ENCODE measurements around the gene FSD1L.
A peak's percentile ranks its signal among the peaks of the same experiment; 100 is the strongest.

Gene FSD1L

DNA sequence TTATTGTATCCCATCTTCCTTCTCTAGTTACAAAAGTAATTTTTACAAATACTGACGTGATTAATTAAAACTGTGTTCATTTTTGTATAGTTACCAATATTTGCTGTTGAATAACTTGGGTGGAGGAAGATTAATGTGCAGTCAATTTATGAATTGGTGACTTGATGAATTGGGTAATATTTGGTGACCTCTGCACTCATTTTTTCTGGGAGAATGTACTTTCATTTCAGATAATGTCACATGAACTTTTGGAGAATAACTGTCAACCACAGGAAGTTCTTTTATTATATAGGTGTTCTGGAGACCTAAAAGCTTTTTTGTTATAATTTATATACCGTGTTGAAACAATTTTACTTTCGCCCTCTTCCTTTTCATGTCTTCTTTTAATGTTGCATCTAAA is 83.7 kb downstream of the FSD1L start:
- Histone ChIP-seq H2AFZ (ENCODE audit: low read depth, low read length, severe bottlenecking) (no peak overlapping the region), H3K36me3 (ENCODE audit: low read length) (no peaks in the 10 kb centered on the region), H3F3A (ENCODE audit: insufficient read depth) (no peaks in the 10 kb centered on the region), H3K27me3 (ENCODE audit: low read length) (no peaks in the 10 kb centered on the region), H3K9me2 (replicated peaks; ENCODE audit: insufficient read depth, low read length) (no peaks in the 10 kb centered on the region), H3K79me2 (ENCODE audit: insufficient read depth, low read length) (no peaks in the 10 kb centered on the region), H4K20me1 (ENCODE audit: low read depth, low read length) (no peaks in the 10 kb centered on the region), H3K27ac (ENCODE audit: low read depth, low read length) (no peak overlapping the region), H3K4me3 (ENCODE audit: insufficient read depth, low read length, poor library complexity, severe bottlenecking) (no peak overlapping the region), H3K9me3 (ENCODE audit: insufficient read depth, low read length) (no peaks in the 10 kb centered on the region), H3K4me2 (ENCODE audit: low read depth, low read length, poor library complexity, severe bottlenecking) (no peak overlapping the region), H3K9ac (ENCODE audit: low read length) (no peak overlapping the region)
- no peak for TF ChIP-seq EZH2phosphoT487 (conservative IDR thresholded peaks at IDR 0.05; ENCODE audit: low read length)
- TF ChIP-seq, protein P1, sequence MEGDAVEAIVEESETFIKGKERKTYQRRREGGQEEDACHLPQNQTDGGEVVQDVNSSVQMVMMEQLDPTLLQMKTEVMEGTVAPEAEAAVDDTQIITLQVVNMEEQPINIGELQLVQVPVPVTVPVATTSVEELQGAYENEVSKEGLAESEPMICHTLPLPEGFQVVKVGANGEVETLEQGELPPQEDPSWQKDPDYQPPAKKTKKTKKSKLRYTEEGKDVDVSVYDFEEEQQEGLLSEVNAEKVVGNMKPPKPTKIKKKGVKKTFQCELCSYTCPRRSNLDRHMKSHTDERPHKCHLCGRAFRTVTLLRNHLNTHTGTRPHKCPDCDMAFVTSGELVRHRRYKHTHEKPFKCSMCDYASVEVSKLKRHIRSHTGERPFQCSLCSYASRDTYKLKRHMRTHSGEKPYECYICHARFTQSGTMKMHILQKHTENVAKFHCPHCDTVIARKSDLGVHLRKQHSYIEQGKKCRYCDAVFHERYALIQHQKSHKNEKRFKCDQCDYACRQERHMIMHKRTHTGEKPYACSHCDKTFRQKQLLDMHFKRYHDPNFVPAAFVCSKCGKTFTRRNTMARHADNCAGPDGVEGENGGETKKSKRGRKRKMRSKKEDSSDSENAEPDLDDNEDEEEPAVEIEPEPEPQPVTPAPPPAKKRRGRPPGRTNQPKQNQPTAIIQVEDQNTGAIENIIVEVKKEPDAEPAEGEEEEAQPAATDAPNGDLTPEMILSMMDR (IDR thresholded peaks at IDR 0.05; ENCODE audit: insufficient read depth, low read length, poor library complexity, severe bottlenecking): no peak

DNA sequence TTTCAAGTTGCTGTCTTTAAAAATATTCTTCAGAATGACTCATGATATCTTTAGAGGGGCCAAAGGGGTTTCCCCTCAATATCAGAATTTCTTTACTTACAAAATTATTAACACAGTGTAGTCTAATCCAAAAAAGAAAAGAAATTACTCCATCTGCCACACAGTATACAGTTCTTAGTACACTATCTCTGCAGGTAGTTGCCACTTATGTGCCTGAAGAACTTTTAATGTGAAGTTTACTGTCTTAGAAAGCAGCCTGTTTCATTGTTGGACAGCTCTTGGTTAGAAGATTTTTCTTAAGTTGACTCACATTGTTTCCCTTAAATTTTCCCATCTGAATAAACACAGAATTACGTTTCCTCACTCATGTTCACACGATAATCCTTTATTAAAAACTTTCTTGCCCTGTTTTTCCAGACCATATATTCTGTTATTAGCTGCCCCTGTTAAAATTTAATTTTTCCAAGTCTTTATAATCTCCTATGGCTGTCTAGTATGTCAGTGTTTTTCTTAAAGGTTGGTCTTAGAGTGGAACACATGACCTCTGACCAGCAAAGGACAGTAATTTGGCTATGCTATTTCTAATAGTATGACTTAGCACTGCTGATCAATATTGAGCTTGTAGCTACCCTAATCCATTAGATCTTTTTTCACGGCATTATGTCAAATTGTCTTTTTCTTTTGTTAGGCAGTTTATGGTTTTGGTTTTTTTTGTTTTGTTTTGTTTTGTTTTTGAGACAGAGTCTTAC is 88.3 kb downstream of the FSD1L start:
- no peak overlapping the region for H3K27ac ChIP-seq (ENCODE audit: low read depth, low read length)
- H3K27me3 ChIP-seq (ENCODE audit: low read length): no peaks in the 10 kb centered on the region
- H3K9me3 ChIP-seq (ENCODE audit: insufficient read depth, low read length): no peaks in the 10 kb centered on the region
- no peaks in the 10 kb centered on the region for H3K36me3 ChIP-seq (ENCODE audit: low read length)
- no peak overlapping the region for H3K4me3 ChIP-seq (ENCODE audit: insufficient read depth, low read length, poor library complexity, severe bottlenecking)
- TF ChIP-seq EZH2phosphoT487 (conservative IDR thresholded peaks at IDR 0.05; ENCODE audit: low read length): no peak
- TF ChIP-seq, protein P1 (IDR thresholded peaks at IDR 0.05; ENCODE audit: insufficient read depth, low read length, poor library complexity, severe bottlenecking): no peak
- no peaks in the 10 kb centered on the region for H3F3A ChIP-seq (ENCODE audit: insufficient read depth)
- no peak overlapping the region for H2AFZ ChIP-seq (ENCODE audit: low read depth, low read length, severe bottlenecking)
- no peaks in the 10 kb centered on the region for H3K79me2 ChIP-seq (ENCODE audit: insufficient read depth, low read length)
- H3K9ac ChIP-seq (ENCODE audit: low read length): no peak overlapping the region
- no peak overlapping the region for H3K4me2 ChIP-seq (ENCODE audit: low read depth, low read length, poor library complexity, severe bottlenecking)
- H4K20me1 ChIP-seq (ENCODE audit: low read depth, low read length): no peaks in the 10 kb centered on the region
- H3K9me2 ChIP-seq (replicated peaks; ENCODE audit: insufficient read depth, low read length): no peaks in the 10 kb centered on the region

DNA sequence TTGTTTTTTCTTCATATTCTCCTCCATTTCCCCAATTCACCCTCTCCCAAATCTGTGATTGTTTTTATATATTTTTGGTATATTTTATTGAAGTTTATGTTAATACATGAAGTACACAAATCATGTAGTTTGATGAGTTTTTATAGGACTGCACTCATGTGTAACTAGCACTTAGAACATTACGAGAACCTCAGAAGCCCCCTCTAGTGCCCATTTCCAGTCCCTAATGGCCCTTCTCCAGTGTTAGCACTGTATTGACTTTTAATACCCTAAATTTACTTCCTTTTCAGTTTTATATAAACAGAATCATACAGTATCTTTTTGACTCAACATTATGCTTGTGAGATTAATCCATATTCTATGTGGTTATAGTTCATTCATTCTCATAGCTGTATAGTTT is 91.6 kb downstream of the FSD1L start:
- H3K36me3 ChIP-seq (ENCODE audit: low read length): no peaks in the 10 kb centered on the region
- no peak overlapping the region for H3K27ac ChIP-seq (ENCODE audit: low read depth, low read length)
- TF ChIP-seq, protein P1 (IDR thresholded peaks at IDR 0.05; ENCODE audit: insufficient read depth, low read length, poor library complexity, severe bottlenecking): peak; percentile 26
- no peak for TF ChIP-seq EZH2phosphoT487 (conservative IDR thresholded peaks at IDR 0.05; ENCODE audit: low read length)
- H3K4me3 ChIP-seq (ENCODE audit: insufficient read depth, low read length, poor library complexity, severe bottlenecking): no peak overlapping the region
- H3K4me2 ChIP-seq (ENCODE audit: low read depth, low read length, poor library complexity, severe bottlenecking): no peak overlapping the region
- H4K20me1 ChIP-seq (ENCODE audit: low read depth, low read length): no peaks in the 10 kb centered on the region
- no peaks in the 10 kb centered on the region for H3F3A ChIP-seq (ENCODE audit: insufficient read depth)
- no peaks in the 10 kb centered on the region for H3K9me3 ChIP-seq (ENCODE audit: insufficient read depth, low read length)
- no peak overlapping the region for H2AFZ ChIP-seq (ENCODE audit: low read depth, low read length, severe bottlenecking)
- H3K79me2 ChIP-seq (ENCODE audit: insufficient read depth, low read length): no peaks in the 10 kb centered on the region
- no peaks in the 10 kb centered on the region for H3K9me2 ChIP-seq (replicated peaks; ENCODE audit: insufficient read depth, low read length)
- H3K9ac ChIP-seq (ENCODE audit: low read length): no peak overlapping the region
- H3K27me3 ChIP-seq (ENCODE audit: low read length): no peaks in the 10 kb centered on the region
